HG02588 (cell line): ENCODE results near the gene ATP1B2.

Source experiments
- ATAC-seq: cut with Tn5 transposase; IDR thresholded peaks from one replicate; pipeline ENCODE4 v1.9.1; 2021; ENCODE audit warnings: mild to moderate bottlenecking, moderate library complexity; ENCODE audit not compliant: unreplicated experiment

ATP1B2 gene

GRCh38 chr17:7684851-7685532 is 34.3 kb downstream of the ATP1B2 start:
- no peak for ATAC-seq

DNA sequence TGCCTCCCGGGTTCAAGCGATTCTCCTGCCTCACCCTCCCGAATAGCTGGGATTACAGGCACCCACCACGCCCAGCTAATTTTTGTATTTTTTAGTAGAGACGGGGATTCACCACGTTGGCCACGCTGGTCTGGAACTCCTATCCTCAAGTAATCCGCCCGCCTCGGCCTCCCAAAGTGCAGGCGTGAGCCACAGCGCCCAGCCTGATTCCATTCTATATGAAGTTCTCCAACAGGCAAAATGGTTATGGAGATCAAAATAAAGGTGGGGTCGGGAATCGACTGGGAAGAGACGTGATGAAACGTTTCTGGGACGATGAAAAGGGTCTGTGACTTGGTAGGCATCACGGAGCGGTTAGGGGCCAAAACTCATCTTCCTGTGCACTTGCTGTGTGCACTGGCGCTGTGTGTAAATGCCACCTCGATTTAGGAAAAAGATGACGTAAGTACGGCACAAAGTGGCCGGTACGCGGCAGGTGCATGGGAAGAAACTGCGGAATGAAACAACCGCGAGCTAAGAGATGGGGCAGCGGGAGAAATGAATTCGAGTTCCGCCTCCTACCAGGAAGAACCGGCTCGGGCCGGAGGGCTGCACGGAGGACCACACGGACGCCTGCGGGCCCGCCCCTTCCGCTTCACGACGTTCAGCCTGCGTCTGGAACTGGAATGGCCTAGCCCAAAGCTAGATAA is 35.0 kb downstream of the ATP1B2 start:
- ATAC-seq, result peak; percentile 52

- ATAC-seq, result peak; percentile 41
Observed at GRCh38 chr17:7686222-7687071, 35.7 kb downstream of the ATP1B2 start.

- peak; percentile 34 for ATAC-seq
Observed at GRCh38 chr17:7687072-7687907, 36.6 kb downstream of the ATP1B2 start, which contains the start of gene TP53. Gene TP53, minus strand, starts transcription at chr17:7687490. Its CDS starts 10,896 bp downstream, at chr17:7676594.

GRCh38 chr17:7687908-7688807 is 37.4 kb downstream of the ATP1B2 start, which contains the start of gene WRAP53:
Gene WRAP53, plus strand, starts transcription at chr17:7688477. Its CDS starts 172 bp downstream, at chr17:7688649.
- ATAC-seq, result peak; percentile 57

GRCh38 chr17:7688808-7689316 is 38.1 kb downstream of the ATP1B2 start:
- ATAC-seq, result no peak

- ATAC-seq, result no peak
Observed at GRCh38 chr17:7695586-7695985, 44.9 kb downstream of the ATP1B2 start.

GRCh38 chr17:7697828-7698588 is 47.3 kb downstream of the ATP1B2 start:
- no peak for ATAC-seq

GRCh38 chr17:7700510-7700909 is 49.8 kb downstream of the ATP1B2 start:
- ATAC-seq, result no peak

DNA sequence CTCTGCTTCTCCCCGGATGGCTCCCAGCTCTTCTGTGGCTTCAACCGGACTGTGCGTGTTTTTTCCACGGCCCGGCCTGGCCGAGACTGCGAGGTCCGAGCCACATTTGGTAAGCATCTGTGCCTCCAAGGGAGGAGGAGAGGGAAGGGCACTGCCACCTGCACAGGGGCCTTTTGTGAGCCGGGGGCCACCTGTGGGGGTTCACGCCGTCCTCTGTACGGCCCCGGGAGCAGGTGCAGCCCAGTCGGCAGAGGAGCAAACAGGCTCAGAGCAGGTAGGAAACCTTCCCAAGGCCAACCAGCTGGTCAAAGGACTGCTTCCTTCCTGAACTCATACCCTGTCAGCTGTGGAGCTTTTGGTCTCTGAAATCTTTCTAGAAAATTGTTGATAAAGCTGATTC is 51.0 kb downstream of the ATP1B2 start:
- no peak for ATAC-seq

- no peak for ATAC-seq
Observed at GRCh38 chr17:7702776-7703175, 52.0 kb downstream of the ATP1B2 start.

- ATAC-seq, result no peak
Observed at GRCh38 chr17:7703584-7704479, 53.1 kb downstream of the ATP1B2 start.

DNA sequence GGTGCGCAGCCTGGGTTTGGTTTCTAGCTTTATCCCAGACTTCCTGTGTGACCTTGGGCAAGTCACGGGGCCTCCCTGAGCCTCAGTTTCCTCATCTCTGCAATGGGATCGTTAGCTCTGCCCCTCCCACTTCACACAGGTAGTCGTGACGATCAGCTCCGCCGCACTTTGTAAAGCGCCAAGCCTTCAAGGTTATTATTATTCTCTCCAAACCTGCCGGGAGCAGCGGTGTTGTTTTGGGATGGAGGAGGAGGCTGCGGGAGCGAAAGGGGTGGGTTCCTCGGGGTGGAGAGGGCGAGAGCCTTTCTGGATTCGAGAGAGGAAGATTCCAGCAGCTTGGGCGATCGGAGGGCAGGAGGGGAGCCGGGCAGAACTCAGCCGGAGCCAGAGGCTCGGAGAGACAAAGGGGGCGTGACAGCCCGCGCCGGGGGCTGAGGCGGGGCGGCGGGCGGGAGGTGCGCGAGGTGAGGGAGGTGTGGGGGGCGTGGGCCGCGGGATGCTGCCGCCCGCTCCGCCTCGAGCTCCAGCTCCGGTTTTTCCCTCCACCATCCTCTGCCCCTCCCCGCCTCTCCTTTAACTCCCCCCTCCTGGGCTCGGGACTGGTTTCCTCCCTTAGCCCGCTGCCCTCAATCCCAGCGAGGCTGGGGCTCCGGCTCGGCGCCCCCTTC is 54.0 kb downstream of the ATP1B2 start, which contains the start of gene EFNB3:
TSS of gene EFNB3 (plus strand) at position 602 of the 668 bp plus-strand sequence. CDS start 397 bp downstream, outside the sequence.
- no peak for ATAC-seq

- ATAC-seq, result no peak
Observed at GRCh38 chr17:7705269-7706255, 54.8 kb downstream of the ATP1B2 start.

GRCh38 chr17:7706631-7707354 is 56.1 kb downstream of the ATP1B2 start:
- ATAC-seq, result no peak
